Activated effector memory CD4-positive, alpha-beta T cell treated with Interleukin-2 at 50 U/mL for 16 hours (primary cell): Measurements from ENCODE around the gene FAAP20.

Source experiments
- DNase-seq: peaks from one replicate; pipeline ENCODE4 v3.0.0-alpha.2; 2020

FAAP20 gene

GRCh38 chr1:2176615-2177014 is 18.0 kb downstream of the FAAP20 start:
- no peak for DNase-seq

- no peak for DNase-seq
These were observed 18.7 kb downstream of the FAAP20 start for GRCh38 chr1:2175681-2176454.

- DNase-seq: no peak
These were observed 19.5 kb downstream of the FAAP20 start for GRCh38 chr1:2175055-2175414.

GRCh38 chr1:2174348-2175054 is 20.1 kb downstream of the FAAP20 start:
- no peak for DNase-seq

- DNase-seq: no peak
These were observed 20.8 kb downstream of the FAAP20 start for GRCh38 chr1:2173546-2174347.

- DNase-seq: no peak
These were observed 21.9 kb downstream of the FAAP20 start for GRCh38 chr1:2172551-2173146.

GRCh38 chr1:2172012-2172411 is 22.6 kb downstream of the FAAP20 start:
- no peak for DNase-seq

GRCh38 chr1:2170211-2170610 is 24.4 kb downstream of the FAAP20 start:
- no peak for DNase-seq

- DNase-seq: no peak
These were observed 25.3 kb downstream of the FAAP20 start for GRCh38 chr1:2169200-2169836.

GRCh38 chr1:2168535-2168934 is 26.0 kb downstream of the FAAP20 start:
- DNase-seq: no peak

GRCh38 chr1:2168090-2168489 is 26.5 kb downstream of the FAAP20 start:
- no peak for DNase-seq

GRCh38 chr1:2166695-2167094 is 27.9 kb downstream of the FAAP20 start:
- DNase-seq: no peak

GRCh38 chr1:2166254-2166653 is 28.3 kb downstream of the FAAP20 start:
- DNase-seq: no peak

GRCh38 chr1:2165646-2166045 is 28.9 kb downstream of the FAAP20 start:
- DNase-seq: no peak

GRCh38 chr1:2163205-2163604 is 31.4 kb downstream of the FAAP20 start:
- no peak for DNase-seq

- DNase-seq: no peak
These were observed 33.9 kb downstream of the FAAP20 start for GRCh38 chr1:2160451-2161300.

- DNase-seq: no peak
These were observed 35.4 kb downstream of the FAAP20 start for GRCh38 chr1:2159124-2159523.

GRCh38 chr1:2158272-2158671 is 36.3 kb downstream of the FAAP20 start:
- DNase-seq: no peak

GRCh38 chr1:2157856-2158255 is 36.7 kb downstream of the FAAP20 start:
- no peak for DNase-seq

GRCh38 chr1:2156866-2157265 is 37.7 kb downstream of the FAAP20 start:
- no peak for DNase-seq

GRCh38 chr1:2155788-2156187 is 38.8 kb downstream of the FAAP20 start:
- no peak for DNase-seq

- DNase-seq: no peak
These were observed 39.4 kb downstream of the FAAP20 start for GRCh38 chr1:2155147-2155598.
